Measurements from ENCODE around the gene VPS52. TPM values are rescaled to one million over a fixed set of nuclear protein-coding genes. Genes with fewer than 3 reads are reported as not detected.
"Not testable (repeated sequence)": the region's sequence is repeated elsewhere in the genome, so short reads cannot be mapped to it uniquely, and the experiment has no call there.

The VPS52 gene
- total RNA-seq, 1 donor: 40.5 TPM

DNA sequence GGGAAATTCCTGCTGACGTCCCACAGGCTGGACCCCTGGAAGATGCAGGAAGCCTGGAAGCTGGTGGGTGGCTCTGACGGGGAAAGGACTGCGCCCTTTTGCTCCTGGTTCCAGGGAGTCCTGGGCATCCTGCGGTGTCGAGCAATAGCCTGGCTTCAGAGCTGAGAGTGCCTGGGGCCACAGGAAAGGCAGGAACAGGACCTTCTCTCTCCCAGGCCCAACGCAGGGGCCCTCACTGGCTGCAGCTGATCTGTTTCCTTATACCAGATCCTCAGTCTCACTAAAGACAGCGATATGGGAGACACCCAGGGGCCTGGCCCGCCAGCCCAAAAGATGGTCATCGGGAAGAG lies 6.7 kb upstream of the VPS52 start:
- TF ChIP-seq CTCF (IDR thresholded peaks at IDR 0.05; ENCODE audit: insufficient read depth, low read length): no peak
- H3K4me3 ChIP-seq (ENCODE audit: low read depth, low read length): no peak overlapping the region
- no peak for DNase-seq (ENCODE audit: low read depth)

- no peak for TF ChIP-seq CTCF (IDR thresholded peaks at IDR 0.05; ENCODE audit: insufficient read depth, low read length)
- H3K4me3 ChIP-seq (ENCODE audit: low read depth, low read length): peak overlapping the region; percentile 53
Measured at GRCh38 chr6:33277663-33278391, 6.2 kb upstream of the VPS52 start.

DNA sequence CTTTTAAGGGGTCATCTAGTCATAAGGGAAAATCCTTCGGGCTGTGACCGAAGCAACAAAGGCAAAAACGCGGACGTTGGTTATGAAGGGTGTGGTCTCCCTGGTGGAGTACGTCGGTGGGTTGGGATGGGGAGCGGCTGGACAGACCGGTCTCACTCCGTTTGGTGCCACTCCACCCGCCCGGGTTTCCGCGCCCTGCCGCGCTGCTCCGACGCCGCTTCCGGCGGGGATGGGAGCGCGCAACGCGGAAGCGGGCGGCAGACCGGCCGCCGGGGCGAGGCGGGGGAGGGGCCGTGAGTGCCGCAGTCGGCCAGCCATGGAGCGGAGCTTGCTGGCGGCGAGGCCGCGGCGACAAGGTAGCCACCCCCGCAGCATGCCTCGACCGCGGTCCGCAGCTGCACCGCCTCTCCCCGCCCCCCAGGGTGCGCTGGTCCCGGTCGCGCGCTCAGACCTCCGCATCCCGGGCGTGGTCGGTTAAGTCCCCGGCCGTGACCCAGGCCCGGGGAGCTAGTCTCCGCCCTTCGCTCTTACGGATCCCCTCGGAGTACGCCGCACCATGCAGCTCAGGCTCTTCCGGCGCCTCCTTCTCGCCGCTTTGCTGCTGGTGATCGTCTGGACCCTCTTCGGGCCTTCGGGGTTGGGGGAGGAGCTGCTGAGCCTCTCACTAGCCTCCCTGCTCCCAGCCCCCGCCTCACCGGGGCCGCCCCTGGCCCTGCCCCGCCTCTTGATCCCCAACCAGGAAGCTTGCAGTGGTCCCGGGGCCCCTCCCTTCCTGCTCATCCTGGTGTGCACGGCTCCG lies 5.4 kb upstream of the VPS52 start, which contains the start of gene B3GALT4:
TSS of gene B3GALT4 (plus strand) at position 260 of the 799 bp plus-strand sequence. CDS start at position 557, 297 bp downstream.
- peak; percentile 54 for DNase-seq (ENCODE audit: low read depth)
- peak within 1 kb of the TSS; percentile 53 for H3K4me3 ChIP-seq (ENCODE audit: low read depth, low read length)
- peak; percentile 47 for TF ChIP-seq CTCF (IDR thresholded peaks at IDR 0.05; ENCODE audit: insufficient read depth, low read length)

More at GRCh38 chr6:33277663-33278391, 6.2 kb upstream of the VPS52 start:
- DNase-seq (ENCODE audit: low read depth): no peak

GRCh38 chr6:33276581-33276863 lies 4.8 kb upstream of the VPS52 start:
- H3K4me3 ChIP-seq (ENCODE audit: low read depth, low read length): peak overlapping the region; percentile 53
- no peak for DNase-seq (ENCODE audit: low read depth)
- TF ChIP-seq CTCF (IDR thresholded peaks at IDR 0.05; ENCODE audit: insufficient read depth, low read length): no peak

DNA sequence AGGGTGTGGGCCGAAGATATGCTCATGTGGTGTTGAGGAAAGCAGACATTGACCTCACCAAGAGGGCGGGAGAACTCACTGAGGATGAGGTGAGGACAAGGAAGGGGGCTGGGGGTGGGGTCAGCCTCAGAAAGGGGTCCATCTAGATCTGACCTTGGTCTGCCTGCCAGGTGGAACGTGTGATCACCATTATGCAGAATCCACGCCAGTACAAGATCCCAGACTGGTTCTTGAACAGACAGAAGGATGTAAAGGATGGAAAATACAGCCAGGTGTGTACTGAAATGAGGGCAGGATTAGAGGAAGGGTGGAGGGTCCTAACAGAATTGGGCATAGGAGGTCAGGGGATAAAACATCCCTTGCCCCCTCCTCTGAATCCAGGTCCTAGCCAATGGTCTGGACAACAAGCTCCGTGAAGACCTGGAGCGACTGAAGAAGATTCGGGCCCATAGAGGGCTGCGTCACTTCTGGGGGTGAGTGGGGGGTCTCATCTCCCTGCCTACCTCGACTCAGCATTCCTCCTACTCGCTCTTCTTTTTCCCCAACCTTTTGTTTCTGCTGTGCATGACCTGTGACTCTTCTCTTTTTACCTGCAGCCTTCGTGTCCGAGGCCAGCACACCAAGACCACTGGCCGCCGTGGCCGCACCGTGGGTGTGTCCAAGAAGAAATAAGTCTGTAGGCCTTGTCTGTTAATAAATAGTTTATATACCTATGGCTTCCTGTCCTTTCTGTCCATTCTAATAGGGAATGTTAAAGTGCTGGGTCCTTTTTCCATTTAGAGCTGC lies 4.3 kb upstream of the VPS52 start:
- peak overlapping the region; percentile 53 for H3K4me3 ChIP-seq (ENCODE audit: low read depth, low read length)
- not testable (repeated sequence) for DNase-seq (ENCODE audit: low read depth)

GRCh38 chr6:33273924-33274902 lies 2.5 kb upstream of the VPS52 start:
- H3K4me3 ChIP-seq (ENCODE audit: low read depth, low read length): peak overlapping the region; percentile 99
- no peak for TF ChIP-seq CTCF (IDR thresholded peaks at IDR 0.05; ENCODE audit: insufficient read depth, low read length)
- DNase-seq (ENCODE audit: low read depth): no peak
